A673 (cell line): ENCODE measurements around the gene SLC6A20. TPM values are rescaled to one million over a fixed set of nuclear protein-coding genes. Genes with fewer than 3 reads are reported as not detected.

ENCODE experiments used
- BruUV-seq: library from RNA; stranded (reverse); fragments of 400-500 nt; replicated peaks from 2 replicates; lab custom pipeline; 2021; lab: Mats Ljungman, UMichigan
- CTCF ChIA-PET: fragments of 300-600 bp; sonication (Branson Sonifier 250); formaldehyde crosslinking; loops from one replicate; lab custom pipeline; 2022; ENCODE audit warnings: antibody characterized with exemption; lab: Charles Lee
- POLR2A ChIA-PET: fragments of 300-600 bp; sonication (Branson Sonifier 250); formaldehyde crosslinking; loops from one replicate; lab custom pipeline; 2022; ENCODE audit warnings: antibody characterized with exemption; ENCODE audit not compliant: low non-redundant PET; lab: Charles Lee
- DNase-seq: peaks from one replicate; pipeline ENCODE4 v3.0.0-alpha.2; 2015; ENCODE audit warnings: low spot score
- H3K27ac ChIP-seq: fragments of 200-600 bp; sonication (generic); 2 replicates; pipeline ENCODE4 v1.5.1; 2016; ENCODE audit warnings: mixed run types, low read depth, mild to moderate bottlenecking, mixed read lengths, antibody characterized with exemption, low read length; ENCODE audit not compliant: poor library complexity, severe bottlenecking
- H3K27me3 ChIP-seq: fragments of 200-600 bp; sonication (generic); replicated peaks from 2 replicates; pipeline ENCODE4 v1.6.1; 2017; ENCODE audit warnings: mixed run types, low read depth, mild to moderate bottlenecking, mixed read lengths, antibody characterized with exemption, low read length; ENCODE audit not compliant: insufficient read depth, poor library complexity
- H3K36me3 ChIP-seq: fragments of 200-600 bp; sonication (generic); 2 replicates; pipeline ENCODE4 v1.6.1; 2016; ENCODE audit warnings: mixed run types, mild to moderate bottlenecking, mixed read lengths, antibody characterized with exemption, low read length; ENCODE audit not compliant: insufficient read depth, poor library complexity, severe bottlenecking
- H3K4me1 ChIP-seq: fragments of 200-600 bp; sonication (generic); 2 replicates; pipeline ENCODE4 v1.6.1; 2017; ENCODE audit warnings: mixed run types, mild to moderate bottlenecking, mixed read lengths, antibody characterized with exemption, low read length; ENCODE audit not compliant: insufficient read depth, poor library complexity, severe bottlenecking
- H3K4me3 ChIP-seq: fragments of 200-600 bp; sonication (generic); 2 replicates; pipeline ENCODE4 v1.5.1; 2016; ENCODE audit warnings: low read depth, mixed run types, mild to moderate bottlenecking, mixed read lengths, low read length; ENCODE audit not compliant: poor library complexity, severe bottlenecking
- H3K9me3 ChIP-seq: fragments of 200-600 bp; sonication (generic); 2 replicates; pipeline ENCODE4 v1.6.1; 2016; ENCODE audit warnings: mixed run types, low read depth, mild to moderate bottlenecking, mixed read lengths, antibody characterized with exemption, low read length; ENCODE audit not compliant: poor library complexity, severe bottlenecking
- EZH2 ChIP-seq: fragments of 200-600 bp; sonication (generic); IDR thresholded peaks from 2 replicates; pipeline ENCODE4 v1.6.1; 2017; ENCODE audit warnings: borderline replicate concordance, low read depth, mild to moderate bottlenecking, mixed read lengths, antibody characterized with exemption, low read length; ENCODE audit not compliant: poor library complexity, severe bottlenecking
- intact Hi-C: fragments of 100-400 bp; cut with micrococcal nuclease; formaldehyde crosslinking; loops from one replicate; pipeline ENCODE4 v1.10.0; 2022; ENCODE audit not compliant: unreplicated experiment
- total RNA-seq: library from RNA; stranded (reverse); gene quantifications from 2 replicates; pipeline ENCODE4 v1.2.3, GENCODE V29; 2021
- TF ChIP-seq, protein P1 (sequence below): fragments of 300-800, 200-600 bp; sonication (generic); conservative IDR thresholded peaks from 2 replicates; pipeline ENCODE4 v1.5.1; 2017; ENCODE audit warnings: low read depth, mild to moderate bottlenecking, antibody characterized with exemption, low read length, moderate library complexity, mixed read lengths

Gene SLC6A20
- total RNA-seq, 1 experiment from 2014 or later: not detected

DNA sequence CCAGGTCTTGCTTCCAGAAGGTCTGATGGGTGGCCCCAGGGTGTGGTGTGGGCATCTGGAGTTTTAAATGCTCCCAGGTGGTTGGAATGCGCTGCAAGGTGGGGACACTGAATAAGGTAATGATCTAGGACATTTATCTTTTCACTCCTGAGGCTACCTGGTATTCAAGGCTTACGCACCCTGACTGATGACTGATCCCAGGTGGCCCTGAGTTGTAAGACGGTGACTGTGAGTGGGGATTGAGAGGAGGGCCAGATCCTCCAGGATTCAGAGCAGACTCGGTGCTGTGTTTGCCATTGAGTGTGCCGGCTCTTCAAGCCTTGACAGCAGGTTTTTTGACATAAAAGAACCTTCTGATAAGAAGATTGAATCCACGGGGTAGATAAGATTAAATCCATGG is 40.3 kb downstream of the SLC6A20 start:
- H3K36me3 ChIP-seq: no peaks in the 10 kb centered on the region
- no peaks in the 10 kb centered on the region for H3K27me3 ChIP-seq
- no peaks in the 10 kb centered on the region for H3K4me1 ChIP-seq
- ChIA-PET POLR2A (no interaction called here), CTCF (no interaction called here)
- no peak for DNase-seq
- no peak for TF ChIP-seq EZH2
- TF ChIP-seq, protein P1, sequence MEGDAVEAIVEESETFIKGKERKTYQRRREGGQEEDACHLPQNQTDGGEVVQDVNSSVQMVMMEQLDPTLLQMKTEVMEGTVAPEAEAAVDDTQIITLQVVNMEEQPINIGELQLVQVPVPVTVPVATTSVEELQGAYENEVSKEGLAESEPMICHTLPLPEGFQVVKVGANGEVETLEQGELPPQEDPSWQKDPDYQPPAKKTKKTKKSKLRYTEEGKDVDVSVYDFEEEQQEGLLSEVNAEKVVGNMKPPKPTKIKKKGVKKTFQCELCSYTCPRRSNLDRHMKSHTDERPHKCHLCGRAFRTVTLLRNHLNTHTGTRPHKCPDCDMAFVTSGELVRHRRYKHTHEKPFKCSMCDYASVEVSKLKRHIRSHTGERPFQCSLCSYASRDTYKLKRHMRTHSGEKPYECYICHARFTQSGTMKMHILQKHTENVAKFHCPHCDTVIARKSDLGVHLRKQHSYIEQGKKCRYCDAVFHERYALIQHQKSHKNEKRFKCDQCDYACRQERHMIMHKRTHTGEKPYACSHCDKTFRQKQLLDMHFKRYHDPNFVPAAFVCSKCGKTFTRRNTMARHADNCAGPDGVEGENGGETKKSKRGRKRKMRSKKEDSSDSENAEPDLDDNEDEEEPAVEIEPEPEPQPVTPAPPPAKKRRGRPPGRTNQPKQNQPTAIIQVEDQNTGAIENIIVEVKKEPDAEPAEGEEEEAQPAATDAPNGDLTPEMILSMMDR: no peak
- H3K4me3 ChIP-seq: no peak overlapping the region
- intact Hi-C loops: no loop called here
- H3K9me3 ChIP-seq: no peaks in the 10 kb centered on the region
- BruUV-seq: no TSS peak
- no peak overlapping the region for H3K27ac ChIP-seq

DNA sequence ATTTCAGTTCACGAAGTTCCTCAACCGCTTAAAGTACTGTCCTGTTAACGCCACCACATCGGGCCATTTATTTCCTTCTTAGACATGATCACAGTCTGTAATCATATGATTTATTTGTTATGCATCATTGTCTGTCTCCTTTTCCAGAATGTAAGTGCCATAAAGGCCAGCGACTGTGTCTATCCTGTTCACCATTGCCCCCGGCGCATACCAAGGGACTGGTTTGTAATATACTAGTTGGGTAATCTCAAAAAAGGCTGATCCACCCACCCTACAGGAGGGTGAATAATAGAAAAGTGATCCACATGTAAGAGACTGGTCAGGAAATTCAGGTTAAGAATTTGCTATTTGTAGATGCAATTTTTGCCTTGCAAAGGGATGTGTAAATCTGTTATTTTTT is 41.9 kb downstream of the SLC6A20 start:
- Histone ChIP-seq H3K4me1 (no peaks in the 10 kb centered on the region), H3K9me3 (no peaks in the 10 kb centered on the region), H3K27ac (no peak overlapping the region), H3K27me3 (no peaks in the 10 kb centered on the region), H3K4me3 (no peak overlapping the region), H3K36me3 (no peaks in the 10 kb centered on the region)
- ChIA-PET CTCF (no interaction called here), POLR2A (no interaction called here)
- TF ChIP-seq, protein P1: no peak
- TF ChIP-seq EZH2: no peak
- no peak for DNase-seq
- intact Hi-C loops: no loop called here
- BruUV-seq: no TSS peak

DNA sequence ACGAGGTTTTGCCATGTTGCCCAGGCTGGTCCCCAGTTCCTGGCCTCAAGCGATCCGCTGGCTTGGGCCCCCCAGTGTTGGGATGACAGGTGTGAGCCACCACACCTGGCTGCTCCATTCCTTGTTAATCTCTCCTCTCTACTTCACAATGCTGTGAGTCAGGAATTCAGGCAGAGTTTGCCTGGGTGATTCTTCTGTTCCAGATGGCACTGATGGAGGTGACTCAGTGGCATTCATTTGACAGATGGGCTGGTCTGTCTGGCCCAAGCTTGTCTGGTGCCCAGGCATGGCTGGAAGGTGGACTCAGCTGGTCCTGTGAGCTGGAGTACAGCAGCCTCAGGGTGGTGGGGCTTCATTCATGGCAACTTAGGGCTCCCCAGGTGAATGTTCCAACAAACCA is 43.2 kb downstream of the SLC6A20 start:
- intact Hi-C loops: no loop called here
- Histone ChIP-seq H3K9me3 (no peaks in the 10 kb centered on the region), H3K36me3 (no peaks in the 10 kb centered on the region), H3K4me3 (no peak overlapping the region), H3K27ac (no peak overlapping the region), H3K27me3 (no peaks in the 10 kb centered on the region), H3K4me1 (no peaks in the 10 kb centered on the region)
- POLR2A ChIA-PET: no interaction called here
- no TSS peak for BruUV-seq
- CTCF ChIA-PET: no interaction called here
- no peak for DNase-seq
- no peak for TF ChIP-seq EZH2
- TF ChIP-seq, protein P1: no peak
